HL-60 (cell line): ENCODE data around the gene GADD45A.
"Not testable (repeated sequence)": the region's sequence is repeated elsewhere in the genome, so short reads cannot be mapped to it uniquely, and the experiment has no call there.

Experiments used
- DNase-seq, 2 experiments: peaks; one replicate each; pipeline ENCODE4 v3.0.0-alpha.2; 2010 to 2020; ENCODE audit warnings: low read depth in 1 of 2, low spot score in 1 of 2
- H3K27ac ChIP-seq: fragments of 250-450 bp; sonication (Bioruptor Pico); replicated peaks from 2 replicates; pipeline ENCODE4 v1.5.1; 2020; ENCODE audit warnings: mild to moderate bottlenecking, moderate library complexity
- H3K27me3 ChIP-seq: fragments of 250-450 bp; sonication (Bioruptor Pico); 2 replicates; pipeline ENCODE4 v1.5.1; 2021; ENCODE audit warnings: mild to moderate bottlenecking, moderate library complexity; ENCODE audit not compliant: insufficient read depth, poor library complexity, severe bottlenecking
- H3K4me3 ChIP-seq: replicated peaks from 2 replicates; pipeline ENCODE4 v1.5.1; 2011; ENCODE audit warnings: mild to moderate bottlenecking, control low read depth, low read length; ENCODE audit not compliant: insufficient read depth
- GABPA ChIP-seq: IDR thresholded peaks from 2 replicates; pipeline ENCODE4 v1.6.1; 2012; ENCODE audit warnings: low read depth
- POLR2AphosphoS5 ChIP-seq: IDR thresholded peaks from 2 replicates; pipeline ENCODE4 v1.6.1; 2012; ENCODE audit warnings: low read depth
- SPI1 ChIP-seq: IDR thresholded peaks from 2 replicates; pipeline ENCODE4 v1.6.1; 2012; ENCODE audit warnings: low read depth, mild to moderate bottlenecking, borderline replicate concordance
- TF ChIP-seq, protein P1 (sequence below): IDR thresholded peaks from one replicate; pipeline ENCODE4 v1.5.1; 2011; ENCODE audit warnings: low read length, control low read depth, inconsistent platforms; ENCODE audit not compliant: insufficient read depth
- TF ChIP-seq, protein P2 (sequence below): IDR thresholded peaks from 2 replicates; pipeline ENCODE4 v1.6.1; 2012; ENCODE audit warnings: low read depth; ENCODE audit not compliant: insufficient replicate concordance

GADD45A gene

DNA sequence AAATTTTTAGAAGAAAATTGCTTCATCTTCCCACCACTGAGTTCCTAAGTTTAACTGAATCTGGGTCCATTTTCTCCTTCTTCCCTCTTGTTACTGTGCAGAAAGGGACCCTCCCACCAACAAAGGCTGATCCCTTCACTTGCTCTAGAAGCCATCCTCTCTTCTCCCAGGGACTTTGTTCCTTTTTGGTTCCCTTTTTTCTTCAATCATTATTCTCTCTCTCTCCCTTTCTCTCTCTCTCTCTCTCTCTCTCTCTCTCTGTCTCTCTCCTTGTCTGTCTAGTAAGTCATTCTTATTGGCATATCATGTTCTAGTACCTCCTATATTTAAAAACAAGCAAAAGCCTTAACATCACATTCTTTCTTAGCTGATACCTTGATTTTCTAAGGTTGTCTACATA is 31.7 kb upstream of the GADD45A start:
- TF ChIP-seq POLR2AphosphoS5 = no peak
- TF ChIP-seq GABPA = no peak
- TF ChIP-seq, protein P1, sequence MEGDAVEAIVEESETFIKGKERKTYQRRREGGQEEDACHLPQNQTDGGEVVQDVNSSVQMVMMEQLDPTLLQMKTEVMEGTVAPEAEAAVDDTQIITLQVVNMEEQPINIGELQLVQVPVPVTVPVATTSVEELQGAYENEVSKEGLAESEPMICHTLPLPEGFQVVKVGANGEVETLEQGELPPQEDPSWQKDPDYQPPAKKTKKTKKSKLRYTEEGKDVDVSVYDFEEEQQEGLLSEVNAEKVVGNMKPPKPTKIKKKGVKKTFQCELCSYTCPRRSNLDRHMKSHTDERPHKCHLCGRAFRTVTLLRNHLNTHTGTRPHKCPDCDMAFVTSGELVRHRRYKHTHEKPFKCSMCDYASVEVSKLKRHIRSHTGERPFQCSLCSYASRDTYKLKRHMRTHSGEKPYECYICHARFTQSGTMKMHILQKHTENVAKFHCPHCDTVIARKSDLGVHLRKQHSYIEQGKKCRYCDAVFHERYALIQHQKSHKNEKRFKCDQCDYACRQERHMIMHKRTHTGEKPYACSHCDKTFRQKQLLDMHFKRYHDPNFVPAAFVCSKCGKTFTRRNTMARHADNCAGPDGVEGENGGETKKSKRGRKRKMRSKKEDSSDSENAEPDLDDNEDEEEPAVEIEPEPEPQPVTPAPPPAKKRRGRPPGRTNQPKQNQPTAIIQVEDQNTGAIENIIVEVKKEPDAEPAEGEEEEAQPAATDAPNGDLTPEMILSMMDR = no peak
- TF ChIP-seq, protein P2, sequence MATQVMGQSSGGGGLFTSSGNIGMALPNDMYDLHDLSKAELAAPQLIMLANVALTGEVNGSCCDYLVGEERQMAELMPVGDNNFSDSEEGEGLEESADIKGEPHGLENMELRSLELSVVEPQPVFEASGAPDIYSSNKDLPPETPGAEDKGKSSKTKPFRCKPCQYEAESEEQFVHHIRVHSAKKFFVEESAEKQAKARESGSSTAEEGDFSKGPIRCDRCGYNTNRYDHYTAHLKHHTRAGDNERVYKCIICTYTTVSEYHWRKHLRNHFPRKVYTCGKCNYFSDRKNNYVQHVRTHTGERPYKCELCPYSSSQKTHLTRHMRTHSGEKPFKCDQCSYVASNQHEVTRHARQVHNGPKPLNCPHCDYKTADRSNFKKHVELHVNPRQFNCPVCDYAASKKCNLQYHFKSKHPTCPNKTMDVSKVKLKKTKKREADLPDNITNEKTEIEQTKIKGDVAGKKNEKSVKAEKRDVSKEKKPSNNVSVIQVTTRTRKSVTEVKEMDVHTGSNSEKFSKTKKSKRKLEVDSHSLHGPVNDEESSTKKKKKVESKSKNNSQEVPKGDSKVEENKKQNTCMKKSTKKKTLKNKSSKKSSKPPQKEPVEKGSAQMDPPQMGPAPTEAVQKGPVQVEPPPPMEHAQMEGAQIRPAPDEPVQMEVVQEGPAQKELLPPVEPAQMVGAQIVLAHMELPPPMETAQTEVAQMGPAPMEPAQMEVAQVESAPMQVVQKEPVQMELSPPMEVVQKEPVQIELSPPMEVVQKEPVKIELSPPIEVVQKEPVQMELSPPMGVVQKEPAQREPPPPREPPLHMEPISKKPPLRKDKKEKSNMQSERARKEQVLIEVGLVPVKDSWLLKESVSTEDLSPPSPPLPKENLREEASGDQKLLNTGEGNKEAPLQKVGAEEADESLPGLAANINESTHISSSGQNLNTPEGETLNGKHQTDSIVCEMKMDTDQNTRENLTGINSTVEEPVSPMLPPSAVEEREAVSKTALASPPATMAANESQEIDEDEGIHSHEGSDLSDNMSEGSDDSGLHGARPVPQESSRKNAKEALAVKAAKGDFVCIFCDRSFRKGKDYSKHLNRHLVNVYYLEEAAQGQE = no peak
- TF ChIP-seq SPI1 = no peak
- no peak for DNase-seq
- H3K27ac ChIP-seq = no peak overlapping the region
- H3K4me3 ChIP-seq = no peak overlapping the region
- no peaks in the 10 kb centered on the region for H3K27me3 ChIP-seq

DNA sequence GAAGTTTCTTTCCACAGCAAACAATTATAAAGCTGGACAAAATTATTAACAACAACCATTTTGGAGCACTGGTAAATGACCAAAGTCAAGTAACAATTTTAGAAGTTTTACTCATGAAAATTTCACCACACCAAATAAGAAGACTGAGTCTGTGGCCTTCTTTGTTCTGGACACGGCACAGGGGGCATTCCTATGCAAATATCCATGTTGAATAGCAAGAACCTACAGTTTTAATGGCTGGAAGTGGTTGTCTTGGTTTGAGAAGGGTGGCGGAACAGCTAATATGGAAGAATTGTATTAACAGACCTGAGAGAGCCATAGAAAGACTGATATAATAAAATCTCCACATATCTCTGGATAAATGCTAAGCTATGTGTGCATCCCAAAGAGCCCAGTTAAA is 29.4 kb upstream of the GADD45A start:
- Histone ChIP-seq H3K27ac (no peak overlapping the region), H3K4me3 (no peak overlapping the region), H3K27me3 (no peaks in the 10 kb centered on the region)
- no peak for DNase-seq
- TF ChIP-seq, protein P1 = no peak
- TF ChIP-seq, protein P2 = no peak
- no peak for TF ChIP-seq SPI1

DNA sequence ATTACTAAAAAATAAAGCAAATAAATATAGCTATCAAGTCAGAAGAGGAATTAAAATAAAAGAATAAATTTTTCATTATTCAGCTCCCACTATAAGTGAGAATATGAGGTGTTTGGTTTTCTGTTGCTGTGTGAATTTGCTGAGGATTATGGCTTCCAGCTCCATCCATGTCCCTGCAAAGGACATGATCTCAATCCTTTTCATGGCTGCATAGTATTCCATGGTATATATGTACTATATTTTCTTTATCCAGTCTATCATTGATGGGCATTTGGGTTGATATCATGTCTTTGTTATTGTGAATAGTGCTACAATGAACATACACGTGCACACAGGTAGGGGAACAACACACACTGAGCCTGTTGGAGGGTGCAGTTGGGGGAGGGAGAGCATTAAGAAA is 27.8 kb upstream of the GADD45A start:
- not testable (repeated sequence) for H3K4me3 ChIP-seq, DNase-seq, H3K27ac ChIP-seq, H3K27me3 ChIP-seq

DNA sequence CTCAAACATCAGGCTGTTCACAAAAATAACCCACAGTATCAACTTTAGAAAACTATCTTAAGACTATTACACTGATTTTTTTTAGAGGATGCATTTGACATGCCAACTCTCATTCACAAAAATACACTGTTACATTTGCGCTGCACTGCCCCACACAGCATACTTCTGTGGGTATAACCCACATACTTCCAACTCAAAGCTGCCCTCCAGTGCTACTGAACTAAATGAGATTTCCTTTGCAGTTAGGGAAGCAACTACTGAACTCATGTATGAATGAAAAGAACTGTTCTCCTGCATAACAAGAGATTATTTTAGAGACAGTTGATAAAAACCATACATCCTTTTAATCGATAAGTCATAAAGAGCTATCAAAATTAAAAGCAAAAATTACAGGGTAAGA is 25.8 kb upstream of the GADD45A start:
- DNase-seq = no peak
- no peak overlapping the region for H3K4me3 ChIP-seq
- H3K27ac ChIP-seq = no peak overlapping the region
- TF ChIP-seq, protein P1 = no peak
- TF ChIP-seq POLR2AphosphoS5 (no peak), SPI1 (no peak), GABPA (no peak)
- TF ChIP-seq, protein P2 = no peak
- no peaks in the 10 kb centered on the region for H3K27me3 ChIP-seq
